Smooth muscle cell (in vitro differentiated cells): ENCODE data around the gene NUP210L. TPM values are rescaled to one million over a fixed set of nuclear protein-coding genes. Genes with fewer than 3 reads are reported as not detected.
A peak's percentile ranks its signal among the peaks of the same experiment; 100 is the strongest.

Experiments used
- DNase-seq: peaks from one replicate; lab custom pipeline; 2025; ENCODE audit not compliant: unreplicated experiment; lab: John Stamatoyannopoulos, UW
- H2AFZ ChIP-seq: fragments of 200-600 bp; sonication (generic); 2 replicates; pipeline ENCODE4 v1.6.0; 2016; ENCODE audit warnings: antibody characterized with exemption, low read depth, mild to moderate bottlenecking
- H3F3A ChIP-seq: fragments of 200-600 bp; sonication (generic); 2 replicates; pipeline ENCODE4 v1.6.0; 2017; ENCODE audit warnings: antibody characterized with exemption, low read depth
- H3K27ac ChIP-seq: fragments of 200-600 bp; sonication (generic); 2 replicates; pipeline ENCODE4 v1.5.1; 2016; ENCODE audit warnings: low read depth, mild to moderate bottlenecking
- H3K27me3 ChIP-seq: fragments of 200-600 bp; sonication (generic); 2 replicates; pipeline ENCODE4 v1.6.1; 2016; ENCODE audit warnings: low read depth, mild to moderate bottlenecking
- H3K36me3 ChIP-seq: fragments of 200-600 bp; sonication (generic); 2 replicates; pipeline ENCODE4 v1.5.1; 2016; ENCODE audit warnings: low read depth
- H3K4me1 ChIP-seq: fragments of 200-600 bp; sonication (generic); 2 replicates; pipeline ENCODE4 v1.5.1; 2016; ENCODE audit warnings: low read depth
- H3K4me2 ChIP-seq: fragments of 200-600 bp; sonication (generic); 2 replicates; pipeline ENCODE4 v1.6.0; 2016; ENCODE audit warnings: mild to moderate bottlenecking
- H3K4me3 ChIP-seq: fragments of 200-600 bp; sonication (generic); 2 replicates; pipeline ENCODE4 v1.5.1; 2016; ENCODE audit warnings: mild to moderate bottlenecking
- H3K79me2 ChIP-seq: fragments of 200-600 bp; sonication (generic); 2 replicates; pipeline ENCODE4 v1.6.0; 2016; ENCODE audit warnings: low read depth, mild to moderate bottlenecking
- H3K9ac ChIP-seq: fragments of 200-600 bp; sonication (generic); 2 replicates; pipeline ENCODE4 v1.6.0; 2016; ENCODE audit warnings: low read depth
- H3K9me3 ChIP-seq: fragments of 200-600 bp; sonication (generic); replicated peaks from 2 replicates; pipeline ENCODE4 v1.5.1; 2016; ENCODE audit warnings: low read depth
- H4K20me1 ChIP-seq: fragments of 200-600 bp; sonication (generic); 2 replicates; pipeline ENCODE4 v1.6.0; 2016; ENCODE audit warnings: low read depth
- CTCF ChIP-seq: fragments of 200-600 bp; sonication (generic); IDR thresholded peaks from 2 replicates; pipeline ENCODE4 v1.5.1; 2017; ENCODE audit warnings: borderline replicate concordance, mild to moderate bottlenecking, antibody characterized with exemption; ENCODE audit not compliant: insufficient read depth, poor library complexity, severe bottlenecking
- WGBS: methylation state at CpG from one replicate; pipeline ENCODE4 v1.1.7; 2016; ENCODE audit warnings: low lambda C conversion rate; 5-methylcytosine and 5-hydroxymethylcytosine counted together
- polyA plus RNA-seq: library from polyadenylated mRNA; unstranded; fragments of >200 nt; fragmentation: Nextera tagmentation; extraction: Ambion mirVana; gene quantifications from 2 replicates; pipeline ENCODE4 v1.2.1, GENCODE V29; 2016
- total RNA-seq: library from RNA; depleted of rRNA; stranded (reverse); fragments of >200 nt; gene quantifications from 2 replicates; pipeline ENCODE4 v1.2.3, GENCODE V29; 2014

Gene NUP210L
- total and polyA plus RNA-seq, 2 experiments from 2014 or later = 0.90 TPM; not detected in 1

DNA sequence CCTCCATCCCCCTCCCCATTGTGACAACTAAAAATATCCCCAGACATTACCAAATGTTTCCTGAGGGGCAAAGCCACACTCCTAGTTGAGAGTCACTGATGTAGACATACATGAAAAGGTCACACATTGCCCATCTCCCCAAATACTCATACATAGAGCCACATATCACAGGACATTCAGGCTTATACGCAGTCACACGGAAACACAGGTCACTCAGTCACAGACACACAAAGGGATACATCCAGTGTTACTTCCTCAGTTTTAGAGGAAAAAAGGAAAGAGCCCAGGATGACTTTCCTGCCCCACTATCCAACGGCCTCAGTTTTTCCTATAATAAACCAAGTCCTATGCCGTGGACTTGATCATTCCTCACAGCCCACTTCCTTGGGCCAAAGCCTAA lies 193.5 kb downstream of the NUP210L start:
- H3K4me2 ChIP-seq = peak overlapping the region; percentile 89
- peak overlapping the region; percentile 77 for H3K4me3 ChIP-seq
- peak overlapping the region; percentile 93 for H3K27ac ChIP-seq
- no peaks in the 10 kb centered on the region for H3K27me3 ChIP-seq
- no peak for DNase-seq
- no peak for TF ChIP-seq CTCF
- no peaks in the 10 kb centered on the region for H3K9me3 ChIP-seq
- H4K20me1 ChIP-seq = peaks cover 30% of the 10 kb centered on the region
- H2AFZ ChIP-seq = no peak overlapping the region
- WGBS = 78% methylated on average over 4 of the region's 4 CpGs
- H3K79me2 ChIP-seq = peaks cover 52% of the 10 kb centered on the region
- H3K9ac ChIP-seq = peak overlapping the region; percentile 93
- H3F3A ChIP-seq = peaks cover 4% of the 10 kb centered on the region
- no peaks in the 10 kb centered on the region for H3K36me3 ChIP-seq
- H3K4me1 ChIP-seq = peaks cover 28% of the 10 kb centered on the region

DNA sequence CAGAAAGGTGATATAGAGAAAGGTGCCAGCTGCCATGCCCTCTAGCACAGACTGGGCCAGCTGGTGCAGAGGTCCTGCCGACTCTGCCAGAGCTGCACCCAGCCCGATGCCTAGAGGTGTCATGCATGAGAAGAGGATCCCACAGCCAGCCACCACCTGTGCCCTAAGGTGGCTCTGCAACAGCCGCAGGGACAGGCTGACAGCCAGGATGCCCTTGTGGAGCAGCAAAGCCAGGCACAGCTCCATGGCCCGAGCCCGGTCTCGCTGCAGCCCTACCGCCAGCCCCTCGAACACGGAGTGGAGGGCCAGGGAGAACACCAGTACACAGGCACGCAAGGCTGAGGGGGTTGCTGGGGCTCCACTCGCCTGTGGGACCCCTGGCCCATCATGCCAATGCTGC lies 194.7 kb downstream of the NUP210L start:
- Histone ChIP-seq H3K4me2 (no peak overlapping the region), H3K27me3 (no peaks in the 10 kb centered on the region), H4K20me1 (peaks cover 41% of the 10 kb centered on the region), H3K4me1 (peaks cover 28% of the 10 kb centered on the region), H3K36me3 (no peaks in the 10 kb centered on the region), H3K79me2 (peaks cover 59% of the 10 kb centered on the region), H3K4me3 (no peak overlapping the region), H3K9me3 (no peaks in the 10 kb centered on the region), H3K9ac (no peak overlapping the region), H2AFZ (no peak overlapping the region), H3K27ac (no peak overlapping the region), H3F3A (peaks cover 4% of the 10 kb centered on the region)
- 97% methylated on average over 11 of the region's 11 CpGs for WGBS
- TF ChIP-seq CTCF = no peak
- no peak for DNase-seq

DNA sequence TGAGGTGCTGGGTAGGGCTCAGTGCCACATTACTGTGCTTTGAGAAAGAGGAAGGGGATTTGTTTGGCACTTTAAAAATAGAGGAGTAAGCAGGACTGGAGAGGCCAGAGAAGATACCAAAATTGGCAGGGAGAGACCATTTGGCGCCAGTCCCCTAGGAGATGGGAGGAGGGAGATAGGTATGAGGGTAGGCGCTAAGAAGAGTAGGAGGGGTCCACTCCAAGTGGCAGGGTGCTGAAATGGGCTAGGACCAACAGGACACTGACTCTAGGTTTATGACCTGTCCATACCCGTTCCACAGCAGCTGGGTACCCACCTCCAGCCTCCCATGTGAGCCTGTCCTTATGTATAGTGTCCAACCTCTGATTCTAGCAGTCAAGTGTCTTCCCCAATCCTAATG lies 195.4 kb downstream of the NUP210L start:
- H3K4me3 ChIP-seq = no peak overlapping the region
- no peak overlapping the region for H3K9ac ChIP-seq
- H3K27ac ChIP-seq = peak overlapping the region; percentile 54
- no peaks in the 10 kb centered on the region for H3K9me3 ChIP-seq
- H4K20me1 ChIP-seq = peaks cover 48% of the 10 kb centered on the region
- peaks cover 4% of the 10 kb centered on the region for H3F3A ChIP-seq
- DNase-seq = no peak
- H2AFZ ChIP-seq = no peak overlapping the region
- no peak for TF ChIP-seq CTCF
- H3K4me1 ChIP-seq = peaks cover 22% of the 10 kb centered on the region
- H3K79me2 ChIP-seq = peaks cover 59% of the 10 kb centered on the region
- H3K27me3 ChIP-seq = no peaks in the 10 kb centered on the region
- H3K36me3 ChIP-seq = no peaks in the 10 kb centered on the region
- H3K4me2 ChIP-seq = no peak overlapping the region
- 96% methylated on average over 3 of the region's 3 CpGs for WGBS

DNA sequence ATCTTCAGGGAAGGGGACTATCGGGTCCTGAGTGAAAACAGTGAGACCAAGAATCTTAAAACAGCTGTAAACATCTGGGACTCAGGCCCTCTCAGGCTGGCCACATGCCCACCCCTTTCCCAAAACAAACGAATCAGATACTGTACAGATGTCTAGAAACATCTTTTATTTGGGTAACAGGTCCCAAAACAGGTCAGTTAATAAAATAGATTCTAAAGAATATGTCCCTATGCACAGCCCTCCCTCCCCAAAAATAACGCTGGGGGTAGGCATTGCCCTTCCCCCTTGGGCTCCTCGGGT lies 196.0 kb downstream of the NUP210L start:
- Histone ChIP-seq H3K4me2 (peak overlapping the region; percentile 78), H3K79me2 (peaks cover 64% of the 10 kb centered on the region), H3F3A (peaks cover 4% of the 10 kb centered on the region), H3K27ac (peak overlapping the region; percentile 54), H3K9ac (no peak overlapping the region), H4K20me1 (peaks cover 54% of the 10 kb centered on the region), H3K27me3 (no peaks in the 10 kb centered on the region), H3K9me3 (no peaks in the 10 kb centered on the region), H3K4me3 (peak overlapping the region; percentile 96), H2AFZ (no peak overlapping the region), H3K4me1 (peaks cover 18% of the 10 kb centered on the region), H3K36me3 (no peaks in the 10 kb centered on the region)
- DNase-seq = no peak
- no peak for TF ChIP-seq CTCF
- WGBS = 49% methylated on average over 4 of the region's 4 CpGs
